Measurements from ENCODE around the gene LGI4.
"Not testable (repeated sequence)": the region's sequence is repeated elsewhere in the genome, so short reads cannot be mapped to it uniquely, and the experiment has no call there.

LGI4 gene

GRCh38 chr19:35105411-35106290 is 29.2 kb downstream of the LGI4 start:
- no peak for DNase-seq

- DNase-seq, result no peak
Observed at GRCh38 chr19:35105047-35105410, 29.8 kb downstream of the LGI4 start.

- DNase-seq, result no peak
Observed at GRCh38 chr19:35104361-35104760, 30.5 kb downstream of the LGI4 start.

GRCh38 chr19:35103614-35104013 is 31.2 kb downstream of the LGI4 start:
- not testable (repeated sequence) for DNase-seq

GRCh38 chr19:35101949-35102348 is 32.9 kb downstream of the LGI4 start:
- not testable (repeated sequence) for DNase-seq

GRCh38 chr19:35100588-35101533 is 34.0 kb downstream of the LGI4 start:
- DNase-seq, result no peak

- DNase-seq, result no peak
Observed at GRCh38 chr19:35099897-35100275, 35.0 kb downstream of the LGI4 start.

GRCh38 chr19:35099155-35099896 is 35.5 kb downstream of the LGI4 start:
- DNase-seq, result no peak

- no peak for DNase-seq
Observed at GRCh38 chr19:35098413-35099049, 36.3 kb downstream of the LGI4 start.

- no peak for DNase-seq
Observed at GRCh38 chr19:35095667-35096368, 39.0 kb downstream of the LGI4 start.

- no peak for DNase-seq
Observed at GRCh38 chr19:35094656-35095055, 40.2 kb downstream of the LGI4 start.

GRCh38 chr19:35093941-35094647 is 40.8 kb downstream of the LGI4 start:
- no peak for DNase-seq

- no peak for DNase-seq
Observed at GRCh38 chr19:35093430-35093829, 41.4 kb downstream of the LGI4 start.

- DNase-seq, result peak; percentile 31 to 36
Observed at GRCh38 chr19:35090506-35091214, 44.2 kb downstream of the LGI4 start.

GRCh38 chr19:35090160-35090505 is 44.7 kb downstream of the LGI4 start:
- DNase-seq, result no peak

- DNase-seq, result no peak
Observed at GRCh38 chr19:35089554-35089953, 45.3 kb downstream of the LGI4 start.

GRCh38 chr19:35088131-35088913 is 46.5 kb downstream of the LGI4 start:
- no peak for DNase-seq

- DNase-seq, result no peak
Observed at GRCh38 chr19:35087393-35087792, 47.5 kb downstream of the LGI4 start.

- DNase-seq, result no peak
Observed at GRCh38 chr19:35086455-35086854, 48.4 kb downstream of the LGI4 start.

GRCh38 chr19:35085947-35086346 is 48.9 kb downstream of the LGI4 start:
- no peak for DNase-seq

Data from NCI-H2081 (cell line).